Astrocyte (in vitro differentiated cells and primary cell): ENCODE measurements around the gene TMEM108.

Experiments
- CTCF ChIP-seq: IDR thresholded peaks from 2 replicates; pipeline ENCODE4 v1.5.1; 2011; ENCODE audit warnings: low read depth, mild to moderate bottlenecking, inconsistent platforms, low read length, moderate library complexity; ENCODE audit not compliant: insufficient read depth
- EZH2 ChIP-seq: IDR thresholded peaks from 2 replicates; pipeline ENCODE4 v1.6.1; 2012; ENCODE audit warnings: mild to moderate bottlenecking, low read length, inconsistent platforms; ENCODE audit not compliant: insufficient read depth

- TF ChIP-seq EZH2 (no peak), CTCF (no peak)
Observed at GRCh38 chr3:133007601-133008000, 30.6 kb upstream of the TMEM108 start.
